Pancreas (tissue), 10 donors: Measurements from ENCODE around the gene RAB3C. TPM values are rescaled to one million over a fixed set of nuclear protein-coding genes. Genes with fewer than 3 reads are reported as not detected.

Source experiments
- ATAC-seq, 4 donors: fragments of 200-7000 bp; cut with Tn5 transposase; one replicate each; pipeline versions ENCODE4 v1.8.0 to v1.9.1; 2020; ENCODE audit warnings: mild to moderate bottlenecking in 4 of 4, moderate library complexity in 4 of 4
- DNase-seq, 6 donors: peaks; one replicate each; pipeline ENCODE4 v3.0.0-alpha.2; 2020
- FAIRE-seq: peaks from 2 replicates; lab custom pipeline; 2012; peaks lifted over from hg19 to GRCh38; lab: Jason Lieb, UNC
- H3K27ac ChIP-seq, 4 donors: fragments of 200-600 bp; sonication (generic); 1 replicate in 3 of 4; 2 replicates in 1 of 4; pipeline versions ENCODE4 v1.5.0 to v1.8.0; 2020
- H3K27me3 ChIP-seq, 4 donors: fragments of 200-600 bp; one replicate each; pipeline ENCODE4 v1.8.0; 2021
- H3K36me3 ChIP-seq, 3 donors: fragments of 200-600 bp; sonication (generic) in 1 of 3; one replicate each; pipeline versions ENCODE4 v1.5.0 to v1.8.0; 2020 to 2021
- H3K4me1 ChIP-seq, 3 donors: fragments of 200-600 bp; one replicate each; pipeline ENCODE4 v1.8.0; 2021
- H3K4me3 ChIP-seq, 4 donors: fragments of 200-600 bp; sonication (generic) in 2 of 4; one replicate each; pipeline versions ENCODE4 v1.5.0 to v1.8.0; 2020 to 2021
- H3K9me3 ChIP-seq, 4 donors: fragments of 200-600 bp; one replicate each; pipeline ENCODE4 v1.8.0; 2021
- WGBS, 2 donors: extraction: QIAGEN DNeasy Blood & Tissue Kit; methylation state at CpG; one replicate each; pipeline ENCODE4 v1.1.7; 2013; 5-methylcytosine and 5-hydroxymethylcytosine counted together
- intact Hi-C, 3 donors: fragments of 100-400 bp; cut with DNase I; formaldehyde crosslinking; loops; one replicate each; pipeline versions ENCODE4 v1.11.1 to v1.14.2; 2022
- polyA plus RNA-seq, 2 donors: library from polyadenylated mRNA; stranded (reverse); fragments of 200-250 nt; gene quantifications; one replicate each; pipeline ENCODE4 v1.2.3, GENCODE V29; 2013
- total RNA-seq, 6 donors: library from RNA; stranded (reverse); fragmentation: NEBNext Ultra II Directional in 4 of 6; extraction: Animal tissue kit (Norgen Biotek cat#: 25700) in 4 of 6; gene quantifications; one replicate each; pipeline versions ENCODE4 v1.2.1 to v1.2.4, GENCODE V29; 2021 to 2023
- TF ChIP-seq, protein P1 (sequence below), 4 donors: fragments of 200-600 bp; sonication (generic) in 3 of 4; IDR thresholded peaks; one replicate each; pipeline versions ENCODE4 v1.5.0 to v1.8.0; 2021; ENCODE audit warnings: antibody characterized with exemption in 4 of 4
- donor health status: healthy with polysubstance abuse.
- donor health status: DM: no; HTN: no; CAD: no; lungs with moderate emphysema.
- donor health status: DM: no; HTN: no; CAD: no.
- donor health status: control.
- donor health status: control.
- donor health status: Bipolar disorder and iron deficiency.
- donor health status: DM: yes; HTN: yes; CAD: no.
- donor health status: DM: no; HTN: no; CAD: no.
- donor health status: DM: no; HTN: no; CAD: no.
- donor health status: DM: yes; HTN: yes; CAD: no.

RAB3C gene
- total and polyA plus RNA-seq, 8 donors = 1.7 to 9.0 (median 4.8) TPM

DNA sequence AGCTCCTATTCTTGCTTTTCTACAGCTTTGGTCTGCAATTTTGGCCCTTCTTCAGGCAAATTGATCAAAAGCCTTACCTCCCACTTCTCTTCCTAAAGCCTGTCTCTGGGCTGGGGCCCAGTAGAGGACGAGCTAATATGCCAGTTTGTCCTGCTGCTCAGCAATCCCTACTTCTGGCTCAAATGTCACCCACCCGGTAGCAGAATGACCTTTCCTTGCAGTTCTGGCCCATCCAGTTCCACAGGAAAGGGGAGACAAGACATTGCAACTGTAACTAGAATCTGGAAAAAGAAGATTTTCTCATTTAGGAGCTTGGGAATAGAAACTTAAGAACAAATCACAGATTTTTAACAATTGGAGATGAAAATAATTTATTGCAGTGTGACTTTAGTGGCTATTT, 261.5 kb downstream of the RAB3C start:
- DNase-seq (no peak), ATAC-seq (no peak), FAIRE-seq (no peak)
- Histone ChIP-seq H3K27ac (no peak overlapping the region), H3K9me3 (no peaks in the 10 kb centered on the region), H3K36me3 (no peaks in the 10 kb centered on the region), H3K27me3 (no peaks in the 10 kb centered on the region), H3K4me1 (no peaks in the 10 kb centered on the region), H3K4me3 (no peak overlapping the region)
- TF ChIP-seq, protein P1, sequence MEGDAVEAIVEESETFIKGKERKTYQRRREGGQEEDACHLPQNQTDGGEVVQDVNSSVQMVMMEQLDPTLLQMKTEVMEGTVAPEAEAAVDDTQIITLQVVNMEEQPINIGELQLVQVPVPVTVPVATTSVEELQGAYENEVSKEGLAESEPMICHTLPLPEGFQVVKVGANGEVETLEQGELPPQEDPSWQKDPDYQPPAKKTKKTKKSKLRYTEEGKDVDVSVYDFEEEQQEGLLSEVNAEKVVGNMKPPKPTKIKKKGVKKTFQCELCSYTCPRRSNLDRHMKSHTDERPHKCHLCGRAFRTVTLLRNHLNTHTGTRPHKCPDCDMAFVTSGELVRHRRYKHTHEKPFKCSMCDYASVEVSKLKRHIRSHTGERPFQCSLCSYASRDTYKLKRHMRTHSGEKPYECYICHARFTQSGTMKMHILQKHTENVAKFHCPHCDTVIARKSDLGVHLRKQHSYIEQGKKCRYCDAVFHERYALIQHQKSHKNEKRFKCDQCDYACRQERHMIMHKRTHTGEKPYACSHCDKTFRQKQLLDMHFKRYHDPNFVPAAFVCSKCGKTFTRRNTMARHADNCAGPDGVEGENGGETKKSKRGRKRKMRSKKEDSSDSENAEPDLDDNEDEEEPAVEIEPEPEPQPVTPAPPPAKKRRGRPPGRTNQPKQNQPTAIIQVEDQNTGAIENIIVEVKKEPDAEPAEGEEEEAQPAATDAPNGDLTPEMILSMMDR (IDR thresholded peaks at IDR 0.05) = no peak
- 54 to 65% methylated on average over 2 of the region's 2 CpGs for WGBS, 2 donors
- intact Hi-C loops = loop anchor here in 2 of 3 donors (10.0 kb wide), 2 partner anchors 340 to 350 kb away; partner anchors contain the start of gene GAPT (in 1 of the 2)

DNA sequence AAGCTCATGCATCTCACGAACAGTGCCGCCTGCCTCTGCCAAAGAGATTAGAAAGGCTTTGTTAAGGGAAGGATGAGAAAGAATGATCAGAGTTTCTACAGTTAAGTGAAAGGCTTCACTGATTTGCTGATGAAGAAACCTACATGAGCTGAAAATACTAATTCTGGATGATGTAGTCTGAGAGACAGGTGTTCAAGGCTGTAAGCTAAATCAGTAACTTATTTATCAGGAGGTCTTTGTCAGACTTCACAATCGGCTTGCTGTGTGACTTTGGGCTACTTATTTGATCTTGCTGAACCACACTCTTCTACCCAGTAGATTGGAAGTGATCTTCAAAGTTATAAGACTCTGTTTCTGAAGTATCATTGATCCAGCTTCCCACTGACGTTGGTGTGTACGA, 264.2 kb downstream of the RAB3C start:
- ATAC-seq (no peak), DNase-seq (no peak), FAIRE-seq (no peak)
- no peak overlapping the region for H3K27ac ChIP-seq
- 67 to 82% methylated on average over 5 of the region's 5 CpGs for WGBS, 2 donors
- no peaks in the 10 kb centered on the region for H3K27me3 ChIP-seq
- H3K36me3 ChIP-seq = no peaks in the 10 kb centered on the region
- H3K4me3 ChIP-seq = no peak overlapping the region
- TF ChIP-seq, protein P1 (IDR thresholded peaks at IDR 0.05) = no peak
- intact Hi-C loops = loop anchor here in 2 of 3 donors (10.0 kb wide), 2 partner anchors 342 to 352 kb away; partner anchors contain the start of gene GAPT (in 1 of the 2)
- H3K4me1 ChIP-seq = peaks cover 0 to 5% (median 0%) of the 10 kb centered on the region in 3 donors
- no peaks in the 10 kb centered on the region for H3K9me3 ChIP-seq

DNA sequence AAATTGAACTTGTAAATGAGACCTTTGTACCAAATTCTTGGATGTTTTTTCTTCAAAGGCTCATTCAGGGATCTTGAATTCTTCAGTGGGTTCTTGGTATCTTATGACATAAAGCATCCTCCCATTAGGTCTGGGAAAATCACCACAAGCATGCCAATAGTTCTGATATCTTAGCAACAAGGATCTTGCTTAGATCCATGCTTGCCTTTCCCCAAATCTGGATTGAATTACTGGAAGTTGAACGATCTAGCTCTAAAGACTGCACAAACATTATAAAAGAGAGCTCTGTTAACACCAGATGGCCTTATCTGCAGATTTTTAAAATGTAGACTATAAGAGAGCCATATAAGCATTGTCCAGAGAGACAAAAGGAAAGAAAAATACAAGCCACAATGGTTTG, 266.3 kb downstream of the RAB3C start:
- Histone ChIP-seq H3K9me3 (no peaks in the 10 kb centered on the region), H3K4me1 (peaks cover 0 to 5% (median 0%) of the 10 kb centered on the region in 3 donors), H3K36me3 (no peaks in the 10 kb centered on the region), H3K27me3 (no peaks in the 10 kb centered on the region), H3K27ac (no peak overlapping the region), H3K4me3 (no peak overlapping the region)
- WGBS, 2 donors = 8 to 10% methylated on average over 1 of the region's 1 CpG
- intact Hi-C loops = loop anchor here in 2 of 3 donors (10.0 kb wide), 2 partner anchors 344 to 354 kb away; partner anchors contain the start of gene GAPT (in 1 of the 2)
- TF ChIP-seq, protein P1 (IDR thresholded peaks at IDR 0.05) = no peak
- DNase-seq (no peak), ATAC-seq (no peak), FAIRE-seq (no peak)

DNA sequence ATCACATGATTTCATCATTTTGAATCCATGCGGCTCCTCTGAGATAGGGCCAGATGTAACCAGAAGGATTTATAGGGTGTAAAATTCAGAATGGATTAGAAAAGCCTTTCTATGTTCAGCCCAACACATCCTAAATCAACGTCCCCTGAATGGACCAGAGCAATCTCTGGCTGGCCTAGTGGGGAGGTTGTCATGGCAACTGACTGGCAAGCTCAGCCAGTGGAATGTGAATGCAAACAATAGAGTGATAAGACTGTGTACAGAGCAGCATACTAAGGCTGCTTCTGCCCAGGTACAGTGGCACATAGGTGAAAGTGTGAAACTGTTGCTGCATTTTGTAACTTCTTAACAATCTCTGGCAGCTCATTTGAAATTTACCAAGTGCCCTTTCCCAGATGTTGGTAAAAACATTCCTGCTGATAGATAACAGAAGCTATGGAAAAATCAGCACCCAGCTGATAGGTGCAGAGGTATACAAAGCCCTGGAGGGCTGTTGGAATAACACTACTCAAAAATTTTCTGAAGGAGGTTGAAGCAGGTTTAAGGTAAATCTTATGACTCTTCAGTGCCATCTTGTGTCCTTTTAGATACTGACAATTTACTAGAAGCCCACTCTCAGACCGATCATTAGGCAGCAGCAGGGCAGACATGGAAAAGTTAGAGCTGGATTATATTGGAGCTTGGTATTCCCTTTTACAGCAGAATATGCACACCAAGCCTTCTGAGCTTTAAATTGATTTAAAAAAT, 267.2 kb downstream of the RAB3C start:
- Histone ChIP-seq H3K4me1 (peaks cover 0 to 5% (median 0%) of the 10 kb centered on the region in 3 donors), H3K9me3 (no peaks in the 10 kb centered on the region), H3K36me3 (no peaks in the 10 kb centered on the region), H3K27ac (no peak overlapping the region), H3K4me3 (no peak overlapping the region), H3K27me3 (no peaks in the 10 kb centered on the region)
- no peak for FAIRE-seq
- DNase-seq = peak; percentile 58 to 79 (median 72)
- ATAC-seq = peak; percentile 95 to 99 (median 97)
- intact Hi-C loops = loop anchor here in 2 of 3 donors (10.0 kb wide), 2 partner anchors 345 to 355 kb away; partner anchors contain the start of gene GAPT (in 1 of the 2)
- TF ChIP-seq, protein P1 (IDR thresholded peaks at IDR 0.05) = peak in 3 of 4 donors; percentile 27 to 33 (median 28)
- 11 to 14% methylated on average over 3 of the region's 3 CpGs for WGBS, 2 donors

DNA sequence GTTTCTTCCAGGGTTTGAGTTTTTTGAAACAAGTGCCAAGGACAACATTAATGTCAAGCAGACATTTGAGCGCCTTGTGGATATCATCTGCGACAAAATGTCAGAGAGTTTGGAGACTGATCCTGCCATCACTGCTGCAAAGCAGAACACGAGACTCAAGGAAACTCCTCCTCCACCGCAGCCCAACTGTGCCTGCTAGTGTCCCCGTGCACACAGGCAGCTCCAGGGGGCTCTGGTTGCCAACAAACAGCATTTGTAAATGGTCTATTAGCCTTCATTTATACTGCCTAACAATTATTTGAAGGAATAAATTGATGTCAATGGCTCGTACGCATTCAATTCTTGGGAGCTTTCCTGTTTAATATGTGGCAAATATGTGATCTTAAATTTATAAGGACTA, 268.3 kb downstream of the RAB3C start:
- 78 to 86% methylated on average over 7 of the region's 7 CpGs for WGBS, 2 donors
- no peak for FAIRE-seq
- Histone ChIP-seq H3K4me1 (peaks cover 0 to 14% (median 0%) of the 10 kb centered on the region in 3 donors), H3K4me3 (no peak overlapping the region), H3K36me3 (no peaks in the 10 kb centered on the region), H3K27ac (no peak overlapping the region), H3K9me3 (no peaks in the 10 kb centered on the region), H3K27me3 (no peaks in the 10 kb centered on the region)
- DNase-seq = no peak
- intact Hi-C loops = no loop called here
- TF ChIP-seq, protein P1 (IDR thresholded peaks at IDR 0.05) = no peak
- ATAC-seq = no peak
